ENCODE data around the gene KIF27.

The KIF27 gene

GRCh38 chr9:83937861-83938455 lies 16.7 kb upstream of the KIF27 start:
- Histone ChIP-seq H3K9ac (ENCODE audit: low read depth, low read length) (no peak overlapping the region), H3K9me3 (ENCODE audit: insufficient read depth, low read length, severe bottlenecking) (no peaks in the 10 kb centered on the region), H2AFZ (ENCODE audit: low read depth, low read length) (peak overlapping the region; percentile 49; the same call in 1 of the 2 replicates), H3K4me3 (ENCODE audit: low read depth in 1 of 2, low read length in 2 of 2) (no peak overlapping the region), H3K27me3 (ENCODE audit: insufficient read depth, low read length, poor library complexity) (no peaks in the 10 kb centered on the region), H4K20me1 (ENCODE audit: insufficient read depth, low read length) (no peaks in the 10 kb centered on the region), H3K4me1 (ENCODE audit: insufficient read depth, low read length) (0 out of 2 replicates have a peak, but pooled peaks cover 3% of the 10 kb centered on the region), H3K36me3 (ENCODE audit: insufficient read depth, low read length) (peaks cover 29% of the 10 kb centered on the region), H3K27ac (ENCODE audit: low read length) (no peak overlapping the region), H3K79me2 (ENCODE audit: insufficient read depth, low read length) (no peaks in the 10 kb centered on the region), H3K4me2 (ENCODE audit: insufficient read depth, low read length) (no peak overlapping the region)
- DNase-seq (peak; percentile 40), ATAC-seq (ENCODE audit: insufficient read depth, low read depth) (peak; percentile 88)
- TF ChIP-seq EZH2 (IDR thresholded peaks at IDR 0.05; ENCODE audit: borderline replicate concordance, low read depth, low read length, severe bottlenecking): no peak
- peak; percentile 77 for TF ChIP-seq CTCF (IDR thresholded peaks at IDR 0.05; ENCODE audit: borderline replicate concordance, extremely low read depth, low read length, poor library complexity, severe bottlenecking)

GRCh38 chr9:83936523-83936922 lies 15.3 kb upstream of the KIF27 start:
- Histone ChIP-seq H3K9ac (ENCODE audit: low read depth, low read length) (no peak overlapping the region), H2AFZ (ENCODE audit: low read depth, low read length) (no peak overlapping the region), H3K4me1 (ENCODE audit: insufficient read depth, low read length) (peaks cover 14% of the 10 kb centered on the region), H3K36me3 (ENCODE audit: insufficient read depth, low read length) (peaks cover 18% of the 10 kb centered on the region), H3K4me2 (ENCODE audit: insufficient read depth, low read length) (no peak overlapping the region), H4K20me1 (ENCODE audit: insufficient read depth, low read length) (no peaks in the 10 kb centered on the region), H3K27me3 (ENCODE audit: insufficient read depth, low read length, poor library complexity) (no peaks in the 10 kb centered on the region), H3K9me3 (ENCODE audit: insufficient read depth, low read length, severe bottlenecking) (no peaks in the 10 kb centered on the region), H3K79me2 (ENCODE audit: insufficient read depth, low read length) (no peaks in the 10 kb centered on the region), H3K27ac (ENCODE audit: low read length) (no peak overlapping the region), H3K4me3 (ENCODE audit: low read depth in 1 of 2, low read length in 2 of 2) (no peak overlapping the region)
- ATAC-seq (ENCODE audit: insufficient read depth, low read depth) (no peak), DNase-seq (no peak)
- TF ChIP-seq EZH2 (IDR thresholded peaks at IDR 0.05; ENCODE audit: borderline replicate concordance, low read depth, low read length, severe bottlenecking) (no peak), CTCF (IDR thresholded peaks at IDR 0.05; ENCODE audit: borderline replicate concordance, extremely low read depth, low read length, poor library complexity, severe bottlenecking) (no peak)

- Histone ChIP-seq H3K27me3 (ENCODE audit: insufficient read depth, low read length, poor library complexity) (no peaks in the 10 kb centered on the region), H3K79me2 (ENCODE audit: insufficient read depth, low read length) (no peaks in the 10 kb centered on the region), H3K4me2 (ENCODE audit: insufficient read depth, low read length) (no peak overlapping the region), H3K27ac (ENCODE audit: low read length) (no peak overlapping the region), H3K36me3 (ENCODE audit: insufficient read depth, low read length) (peaks cover 10% of the 10 kb centered on the region), H4K20me1 (ENCODE audit: insufficient read depth, low read length) (no peaks in the 10 kb centered on the region), H3K4me3 (ENCODE audit: low read depth in 1 of 2, low read length in 2 of 2) (no peak overlapping the region), H2AFZ (ENCODE audit: low read depth, low read length) (no peak overlapping the region), H3K9ac (ENCODE audit: low read depth, low read length) (no peak overlapping the region), H3K4me1 (ENCODE audit: insufficient read depth, low read length) (peaks cover 21% of the 10 kb centered on the region), H3K9me3 (ENCODE audit: insufficient read depth, low read length, severe bottlenecking) (no peaks in the 10 kb centered on the region)
- ATAC-seq (ENCODE audit: insufficient read depth, low read depth) (no peak), DNase-seq (no peak)
- TF ChIP-seq EZH2 (IDR thresholded peaks at IDR 0.05; ENCODE audit: borderline replicate concordance, low read depth, low read length, severe bottlenecking): no peak
- TF ChIP-seq CTCF (IDR thresholded peaks at IDR 0.05; ENCODE audit: borderline replicate concordance, extremely low read depth, low read length, poor library complexity, severe bottlenecking): no peak
Measured at GRCh38 chr9:83935276-83935935, 14.2 kb upstream of the KIF27 start.
